CD4-positive, alpha-beta T cell (primary cell): Measurements from ENCODE around the gene FBRSL1. TPM values are rescaled to one million over a fixed set of nuclear protein-coding genes. Genes with fewer than 3 reads are reported as not detected.

Source experiments
- ATAC-seq: fragments of 200-7000 bp; cut with Tn5 transposase; one replicate; pipeline ENCODE4 v1.10.0; 2022; ENCODE audit warnings: mild to moderate bottlenecking; ENCODE audit not compliant: poor library complexity
- CTCF ChIA-PET: fragments of 350-600 bp; sonication (Branson Sonifier 250); formaldehyde crosslinking; loops from one replicate; lab custom pipeline; 2021; ENCODE audit warnings: antibody characterized with exemption, inconsistent platforms; lab: Charles Lee
- POLR2A ChIA-PET: fragments of 350-600 bp; sonication (Branson Sonifier 250); formaldehyde crosslinking; loops from one replicate; lab custom pipeline; 2021; ENCODE audit warnings: antibody characterized with exemption, inconsistent platforms; lab: Charles Lee
- DNase-seq, 14 experiments: peaks; one replicate each; pipeline ENCODE4 v3.0.0-alpha.2; 2013 to 2020; ENCODE audit warnings: mixed read lengths in 2 of 14
- H3K27ac ChIP-seq, 2 donors: one replicate each; pipeline versions ENCODE4 v1.5.1 to v1.7.0; 2013; ENCODE audit warnings: low read length in 2 of 2, low read depth in 1 of 2, mild to moderate bottlenecking in 1 of 2
- H3K27me3 ChIP-seq, 2 experiments: 1 replicate in 1 of 2; 2 replicates in 1 of 2; pipeline versions ENCODE4 v1.6.1 to v1.7.0; 2013; ENCODE audit warnings: low read length in 2 of 2, control low read depth in 1 of 2, mild to moderate bottlenecking in 1 of 2, moderate library complexity in 1 of 2; ENCODE audit not compliant: insufficient read depth in 2 of 2, control insufficient read depth in 1 of 2
- H3K36me3 ChIP-seq: one replicate; pipeline ENCODE4 v1.6.1; 2013; ENCODE audit warnings: low read length, control low read depth; ENCODE audit not compliant: insufficient read depth
- H3K4me1 ChIP-seq: one replicate; pipeline ENCODE4 v1.6.1; 2013; ENCODE audit warnings: low read length, control low read depth; ENCODE audit not compliant: insufficient read depth
- H3K4me3 ChIP-seq: one replicate; pipeline ENCODE4 v1.5.1; 2013; ENCODE audit warnings: mild to moderate bottlenecking, low read length, moderate library complexity
- H3K9me3 ChIP-seq, 2 experiments: 1 replicate in 1 of 2; 2 replicates in 1 of 2; pipeline versions ENCODE4 v1.6.1 to v1.7.0; 2013; ENCODE audit warnings: low read length in 2 of 2, mild to moderate bottlenecking in 2 of 2, control low read depth in 1 of 2, moderate library complexity in 1 of 2; ENCODE audit not compliant: control insufficient read depth in 1 of 2, insufficient read depth in 1 of 2
- H3K27ac Mint-ChIP-seq: one replicate; pipeline ENCODE4 v1.8.0; 2020; ENCODE audit warnings: mixed read lengths
- H3K27me3 Mint-ChIP-seq: one replicate; pipeline ENCODE4 v1.8.0; 2021; ENCODE audit warnings: mixed read lengths
- H3K36me3 Mint-ChIP-seq: one replicate; pipeline ENCODE4 v1.8.0; 2021; ENCODE audit warnings: low read depth, mixed read lengths
- H3K4me1 Mint-ChIP-seq: one replicate; pipeline ENCODE4 v1.8.0; 2021; ENCODE audit warnings: low read depth, mixed read lengths
- H3K4me3 Mint-ChIP-seq: one replicate; pipeline ENCODE4 v1.8.0; 2020; ENCODE audit warnings: mild to moderate bottlenecking, mixed read lengths
- H3K9me3 Mint-ChIP-seq: one replicate; pipeline ENCODE4 v1.8.0; 2020; ENCODE audit warnings: mixed read lengths
- intact Hi-C, 2 experiments: fragments of 100-400 bp; cut with DNase I in 1 of 2; cut with micrococcal nuclease in 1 of 2; formaldehyde crosslinking; loops; one replicate each; pipeline versions ENCODE4 v1.15.1 to v1.9.0; 2023 to 2025; cut with DNase I, micrococcal nuclease
- total RNA-seq, 174 experiments: library from RNA in 2 of 174; stranded (reverse) in 2 of 174; gene quantifications; one replicate each; pipeline ENCODE4 v1.2.3 and lab custom pipeline; 2021 to 2026
- TF ChIP-seq, protein P1 (sequence below): fragments of 200-600 bp; IDR thresholded peaks from one replicate; pipeline ENCODE4 v1.8.0; 2022; ENCODE audit warnings: antibody characterized with exemption, mild to moderate bottlenecking

Gene FBRSL1
- total RNA-seq, 2 experiments from 2014 or later: 75.8 to 80.7 TPM

DNA sequence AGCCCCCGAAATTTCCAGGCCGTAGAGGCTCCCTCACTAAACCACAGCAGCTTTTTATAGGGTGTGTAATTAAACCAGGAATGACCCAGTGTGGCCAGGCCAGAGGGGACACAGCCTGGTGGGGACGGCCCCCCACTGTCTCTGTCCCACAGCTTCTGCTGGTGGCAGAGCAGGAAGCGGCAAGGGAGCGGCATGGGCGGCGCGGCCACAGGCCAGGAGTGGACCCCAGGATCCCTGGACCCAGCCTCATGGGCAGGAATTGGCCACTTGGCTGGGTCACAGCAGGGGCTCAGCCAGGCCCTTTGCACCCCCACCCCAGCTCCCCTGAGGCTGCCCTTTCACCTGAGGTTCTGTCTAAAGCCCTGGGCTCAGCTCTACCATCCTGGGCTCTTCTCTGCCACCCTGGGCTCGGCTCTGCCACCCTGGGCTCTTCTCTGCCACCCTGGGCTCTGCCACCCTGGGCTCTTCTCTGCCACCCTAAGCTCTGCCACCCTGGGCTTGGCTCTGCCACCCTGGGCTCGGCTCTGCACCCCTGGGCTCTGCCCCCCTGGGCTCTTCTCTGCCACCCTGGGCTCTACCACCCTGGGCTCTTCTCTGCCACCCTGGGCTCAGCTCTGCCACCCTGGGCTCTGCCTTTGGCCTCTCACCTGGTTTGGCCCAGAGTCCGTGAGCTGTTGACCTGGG, 39.3 kb downstream of the FBRSL1 start:
- intact Hi-C loops: no loop called here
- TF ChIP-seq, protein P1, sequence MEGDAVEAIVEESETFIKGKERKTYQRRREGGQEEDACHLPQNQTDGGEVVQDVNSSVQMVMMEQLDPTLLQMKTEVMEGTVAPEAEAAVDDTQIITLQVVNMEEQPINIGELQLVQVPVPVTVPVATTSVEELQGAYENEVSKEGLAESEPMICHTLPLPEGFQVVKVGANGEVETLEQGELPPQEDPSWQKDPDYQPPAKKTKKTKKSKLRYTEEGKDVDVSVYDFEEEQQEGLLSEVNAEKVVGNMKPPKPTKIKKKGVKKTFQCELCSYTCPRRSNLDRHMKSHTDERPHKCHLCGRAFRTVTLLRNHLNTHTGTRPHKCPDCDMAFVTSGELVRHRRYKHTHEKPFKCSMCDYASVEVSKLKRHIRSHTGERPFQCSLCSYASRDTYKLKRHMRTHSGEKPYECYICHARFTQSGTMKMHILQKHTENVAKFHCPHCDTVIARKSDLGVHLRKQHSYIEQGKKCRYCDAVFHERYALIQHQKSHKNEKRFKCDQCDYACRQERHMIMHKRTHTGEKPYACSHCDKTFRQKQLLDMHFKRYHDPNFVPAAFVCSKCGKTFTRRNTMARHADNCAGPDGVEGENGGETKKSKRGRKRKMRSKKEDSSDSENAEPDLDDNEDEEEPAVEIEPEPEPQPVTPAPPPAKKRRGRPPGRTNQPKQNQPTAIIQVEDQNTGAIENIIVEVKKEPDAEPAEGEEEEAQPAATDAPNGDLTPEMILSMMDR: no peak
- Histone ChIP-seq H3K4me1 (peaks cover under 1% of the 10 kb centered on the region), H3K9me3 (peaks cover 0 to 6% of the 10 kb centered on the region in 2 experiments), H3K27ac (no peak overlapping the region), H3K4me3 (no peak overlapping the region), H3K27me3 (no peaks in the 10 kb centered on the region), H3K36me3 (peaks cover 17% of the 10 kb centered on the region)
- no peaks in the 10 kb centered on the region for H3K4me1 Mint-ChIP-seq
- peaks cover 13% of the 10 kb centered on the region for H3K36me3 Mint-ChIP-seq
- CTCF ChIA-PET: no interaction called here
- no peaks in the 10 kb centered on the region for H3K9me3 Mint-ChIP-seq
- ATAC-seq: no peak
- H3K4me3 Mint-ChIP-seq: no peak overlapping the region
- no peak for DNase-seq
- POLR2A ChIA-PET: interaction anchor here (1.0 kb wide), 1 partner anchor 30 kb away, joined by 3 read pairs; no protein-coding TSS in a partner anchor
- no peak overlapping the region for H3K27ac Mint-ChIP-seq
- H3K27me3 Mint-ChIP-seq: no peaks in the 10 kb centered on the region

GRCh38 chr12:132529906-132530305, 40.0 kb downstream of the FBRSL1 start:
- H3K27me3 ChIP-seq: no peaks in the 10 kb centered on the region
- no peak for DNase-seq
- intact Hi-C loops: no loop called here

DNA sequence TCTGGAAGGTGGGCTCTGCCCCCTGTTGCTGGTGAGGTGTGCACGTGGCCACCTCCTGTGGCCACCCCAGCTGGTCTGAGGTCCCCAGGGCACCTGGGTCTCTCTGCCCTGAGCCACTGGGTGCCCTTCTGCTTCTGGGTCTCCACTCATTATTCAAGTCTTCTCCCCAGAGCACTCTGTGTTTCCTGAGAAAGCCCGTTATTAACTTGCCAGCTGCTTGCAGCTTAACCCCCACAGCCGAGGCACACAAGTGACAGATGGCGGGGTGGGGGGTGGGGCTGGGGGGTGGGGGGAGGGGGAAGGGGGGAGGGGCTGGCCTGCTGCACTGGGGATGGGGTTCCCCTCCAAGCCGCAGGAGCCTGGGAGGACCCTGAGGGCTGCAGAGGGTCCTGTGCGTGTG, 40.5 kb downstream of the FBRSL1 start:
- H3K27me3 ChIP-seq: no peaks in the 10 kb centered on the region
- no peaks in the 10 kb centered on the region for H3K9me3 Mint-ChIP-seq
- no peaks in the 10 kb centered on the region for H3K4me1 ChIP-seq
- no peak overlapping the region for H3K4me3 ChIP-seq
- H3K9me3 ChIP-seq: peaks cover 0 to 18% of the 10 kb centered on the region in 2 experiments
- TF ChIP-seq, protein P1: no peak
- ChIA-PET CTCF (no interaction called here), POLR2A (no interaction called here)
- intact Hi-C loops: no loop called here
- H3K27ac Mint-ChIP-seq: no peak overlapping the region
- peaks cover 13% of the 10 kb centered on the region for H3K36me3 Mint-ChIP-seq
- no peak overlapping the region for H3K4me3 Mint-ChIP-seq
- ATAC-seq (no peak), DNase-seq (no peak)
- no peaks in the 10 kb centered on the region for H3K27me3 Mint-ChIP-seq
- H3K4me1 Mint-ChIP-seq: no peaks in the 10 kb centered on the region
- no peak overlapping the region for H3K27ac ChIP-seq
- peaks cover 17% of the 10 kb centered on the region for H3K36me3 ChIP-seq

More at GRCh38 chr12:132529906-132530305, 40.0 kb downstream of the FBRSL1 start:
- H3K36me3 ChIP-seq: peaks cover 17% of the 10 kb centered on the region
- Mint-ChIP-seq H3K4me3 (no peak overlapping the region), H3K27ac (no peak overlapping the region), H3K4me1 (no peaks in the 10 kb centered on the region), H3K27me3 (no peaks in the 10 kb centered on the region), H3K36me3 (peaks cover 13% of the 10 kb centered on the region), H3K9me3 (no peaks in the 10 kb centered on the region)
- H3K9me3 ChIP-seq: peaks cover 0 to 13% of the 10 kb centered on the region in 2 experiments
- no peak overlapping the region for H3K27ac ChIP-seq
- no peak for ATAC-seq
- POLR2A ChIA-PET: interaction anchor here (1.0 kb wide), 1 partner anchor 31 kb away, joined by 3 read pairs; no protein-coding TSS in a partner anchor
- TF ChIP-seq, protein P1: no peak
- H3K4me1 ChIP-seq: no peaks in the 10 kb centered on the region
- no peak overlapping the region for H3K4me3 ChIP-seq
- CTCF ChIA-PET: no interaction called here
